ENCODE measurements around the gene PROSER2.
"Not testable (repeated sequence)": the region's sequence is repeated elsewhere in the genome, so short reads cannot be mapped to it uniquely, and the experiment has no call there.

Gene PROSER2

GRCh38 chr10:11837372-11838161 lies 14.4 kb downstream of the PROSER2 start:
- no peak for DNase-seq

- DNase-seq = no peak
Measured at GRCh38 chr10:11838298-11838852, 15.2 kb downstream of the PROSER2 start.

- DNase-seq = no peak
Measured at GRCh38 chr10:11841375-11841774, 18.2 kb downstream of the PROSER2 start.

GRCh38 chr10:11842411-11842810 lies 19.3 kb downstream of the PROSER2 start:
- no peak for DNase-seq

GRCh38 chr10:11845113-11845512 lies 22.0 kb downstream of the PROSER2 start:
- DNase-seq = no peak

- no peak for DNase-seq
Measured at GRCh38 chr10:11846542-11846941, 23.4 kb downstream of the PROSER2 start.

GRCh38 chr10:11849277-11849676 lies 26.1 kb downstream of the PROSER2 start:
- no peak for DNase-seq

GRCh38 chr10:11849911-11850310 lies 26.8 kb downstream of the PROSER2 start:
- no peak for DNase-seq

- no peak for DNase-seq
Measured at GRCh38 chr10:11851910-11852309, 28.8 kb downstream of the PROSER2 start.

GRCh38 chr10:11852637-11853036 lies 29.5 kb downstream of the PROSER2 start:
- not testable (repeated sequence) for DNase-seq

GRCh38 chr10:11853468-11853867 lies 30.3 kb downstream of the PROSER2 start:
- DNase-seq = no peak

GRCh38 chr10:11854301-11854700 lies 31.1 kb downstream of the PROSER2 start:
- DNase-seq = no peak

GRCh38 chr10:11856089-11856488 lies 32.9 kb downstream of the PROSER2 start:
- DNase-seq = no peak

- DNase-seq = no peak
Measured at GRCh38 chr10:11856678-11857077, 33.5 kb downstream of the PROSER2 start.

- DNase-seq = no peak
Measured at GRCh38 chr10:11858093-11858492, 34.9 kb downstream of the PROSER2 start.

- no peak for DNase-seq
Measured at GRCh38 chr10:11861341-11861740, 38.2 kb downstream of the PROSER2 start.

- no peak for DNase-seq
Measured at GRCh38 chr10:11861811-11862428, 38.8 kb downstream of the PROSER2 start.

GRCh38 chr10:11863353-11864109 lies 40.4 kb downstream of the PROSER2 start:
- no peak for DNase-seq

- DNase-seq = no peak
Measured at GRCh38 chr10:11864727-11865126, 41.6 kb downstream of the PROSER2 start.

- DNase-seq = no peak
Measured at GRCh38 chr10:11865561-11865960, 42.4 kb downstream of the PROSER2 start.

GRCh38 chr10:11866199-11866925 lies 43.2 kb downstream of the PROSER2 start:
- no peak for DNase-seq

- DNase-seq = no peak
Measured at GRCh38 chr10:11869219-11869618, 46.1 kb downstream of the PROSER2 start.

All from activated CD8-positive, alpha-beta memory T cell treated with anti-CD3 and anti-CD28 coated beads, Interleukin-2, amount 50 U/mL, for 4 hours (primary cell).